Measurements from ENCODE around the gene JUND.

The JUND gene

GRCh38 chr19:18294467-18294864, 13.0 kb upstream of the JUND start:
- H2AFZ ChIP-seq (ENCODE audit: low read length): no peak overlapping the region
- H3K27me3 ChIP-seq (ENCODE audit: insufficient read depth, low read length, poor library complexity, severe bottlenecking): no peaks in the 10 kb centered on the region
- no peak overlapping the region for H3K4me2 ChIP-seq (ENCODE audit: low read depth, low read length, poor library complexity, severe bottlenecking)
- no peaks in the 10 kb centered on the region for H3K9me2 ChIP-seq (replicated peaks; ENCODE audit: low read depth, low read length)
- H3K9me3 ChIP-seq (ENCODE audit: insufficient read depth, low read depth, low read length): no peaks in the 10 kb centered on the region
- peaks cover 35% of the 10 kb centered on the region for H3K4me1 ChIP-seq (ENCODE audit: insufficient read depth, low read length, poor library complexity, severe bottlenecking)
- TF ChIP-seq CTCF (conservative IDR thresholded peaks at IDR 0.05; ENCODE audit: low read length): no peak
- no peak overlapping the region for H3K4me3 ChIP-seq (ENCODE audit: low read length, poor library complexity, severe bottlenecking)
- peaks cover 4% of the 10 kb centered on the region; the same call in 1 of the 2 replicates for H3F3A ChIP-seq (ENCODE audit: low read depth)
- H4K20me1 ChIP-seq (ENCODE audit: insufficient read depth, low read length, poor library complexity, severe bottlenecking): no peaks in the 10 kb centered on the region
- no peaks in the 10 kb centered on the region for H3K36me3 ChIP-seq (ENCODE audit: insufficient read depth, low read length)
- H3K9ac ChIP-seq (ENCODE audit: low read depth, low read length, poor library complexity, severe bottlenecking): no peak overlapping the region
- peaks cover 3% of the 10 kb centered on the region; the same call in 1 of the 2 replicates for H3K79me2 ChIP-seq (ENCODE audit: insufficient read depth, low read length)

- peak overlapping the region; percentile 90 for H3K4me3 ChIP-seq (ENCODE audit: low read length, poor library complexity, severe bottlenecking)
- H2AFZ ChIP-seq (ENCODE audit: low read length): no peak overlapping the region
- no peak overlapping the region for H3K9ac ChIP-seq (ENCODE audit: low read depth, low read length, poor library complexity, severe bottlenecking)
These were observed 12.4 kb upstream of the JUND start for GRCh38 chr19:18293642-18294466.

GRCh38 chr19:18292810-18293641, 11.6 kb upstream of the JUND start:
- peak overlapping the region; percentile 84 for H3K4me2 ChIP-seq (ENCODE audit: low read depth, low read length, poor library complexity, severe bottlenecking)
- H3K9ac ChIP-seq (ENCODE audit: low read depth, low read length, poor library complexity, severe bottlenecking): peak overlapping the region; percentile 95
- no peaks in the 10 kb centered on the region for H3K9me3 ChIP-seq (ENCODE audit: insufficient read depth, low read depth, low read length)
- peak overlapping the region; percentile 81; the same call in 1 of the 2 replicates for H2AFZ ChIP-seq (ENCODE audit: low read length)
- H3F3A ChIP-seq (ENCODE audit: low read depth): peaks cover 4% of the 10 kb centered on the region; the same call in 1 of the 2 replicates
- no peaks in the 10 kb centered on the region for H3K27me3 ChIP-seq (ENCODE audit: insufficient read depth, low read length, poor library complexity, severe bottlenecking)
- H3K4me1 ChIP-seq (ENCODE audit: insufficient read depth, low read length, poor library complexity, severe bottlenecking): peaks cover 35% of the 10 kb centered on the region
- no peaks in the 10 kb centered on the region for H3K36me3 ChIP-seq (ENCODE audit: insufficient read depth, low read length)
- H4K20me1 ChIP-seq (ENCODE audit: insufficient read depth, low read length, poor library complexity, severe bottlenecking): no peaks in the 10 kb centered on the region
- peaks cover 3% of the 10 kb centered on the region; the same call in 1 of the 2 replicates for H3K79me2 ChIP-seq (ENCODE audit: insufficient read depth, low read length)
- TF ChIP-seq CTCF (conservative IDR thresholded peaks at IDR 0.05; ENCODE audit: low read length) (no peak), EZH2phosphoT487 (IDR thresholded peaks at IDR 0.05; ENCODE audit: borderline replicate concordance) (no peak)
- H3K4me3 ChIP-seq (ENCODE audit: low read length, poor library complexity, severe bottlenecking): peak overlapping the region; percentile 90
- H3K9me2 ChIP-seq (replicated peaks; ENCODE audit: low read depth, low read length): no peaks in the 10 kb centered on the region

More at GRCh38 chr19:18293642-18294466, 12.4 kb upstream of the JUND start:
- peak overlapping the region; percentile 84 for H3K4me2 ChIP-seq (ENCODE audit: low read depth, low read length, poor library complexity, severe bottlenecking)
- H3F3A ChIP-seq (ENCODE audit: low read depth): peaks cover 4% of the 10 kb centered on the region; the same call in 1 of the 2 replicates
- H3K79me2 ChIP-seq (ENCODE audit: insufficient read depth, low read length): peaks cover 3% of the 10 kb centered on the region; the same call in 1 of the 2 replicates
- H3K9me3 ChIP-seq (ENCODE audit: insufficient read depth, low read depth, low read length): no peaks in the 10 kb centered on the region
- H3K4me1 ChIP-seq (ENCODE audit: insufficient read depth, low read length, poor library complexity, severe bottlenecking): peaks cover 35% of the 10 kb centered on the region
- no peaks in the 10 kb centered on the region for H3K27me3 ChIP-seq (ENCODE audit: insufficient read depth, low read length, poor library complexity, severe bottlenecking)
- H3K9me2 ChIP-seq (replicated peaks; ENCODE audit: low read depth, low read length): no peaks in the 10 kb centered on the region
- H4K20me1 ChIP-seq (ENCODE audit: insufficient read depth, low read length, poor library complexity, severe bottlenecking): no peaks in the 10 kb centered on the region
- TF ChIP-seq EZH2phosphoT487 (IDR thresholded peaks at IDR 0.05; ENCODE audit: borderline replicate concordance) (no peak), CTCF (conservative IDR thresholded peaks at IDR 0.05; ENCODE audit: low read length) (no peak)
- H3K36me3 ChIP-seq (ENCODE audit: insufficient read depth, low read length): no peaks in the 10 kb centered on the region

Measured in Loucy (cell line).